Heart left ventricle (tissue), 13 donors: ENCODE results near the gene KCNMA1.

ENCODE experiments used
- POLR2A ChIP-seq, 2 donors: fragments of 450-650 bp; IDR thresholded peaks; one replicate each; pipeline ENCODE4 v1.6.1; 2017; ENCODE audit warnings: antibody characterized with exemption in 2 of 2, mild to moderate bottlenecking in 2 of 2, moderate library complexity in 2 of 2
- TF ChIP-seq, protein P1 (sequence below), 12 donors: fragments of 200-600 bp; sonication (generic) in 4 of 12; IDR thresholded peaks; one replicate each; pipeline versions ENCODE4 v1.5.0 to v1.8.0; 2018 to 2022; ENCODE audit warnings: antibody characterized with exemption in 12 of 12, mild to moderate bottlenecking in 5 of 12
- donor health status: ischemic (EF 13 %, LVEDD 7.1; RV severe dilation, severe dysfunction).
- donor health status: DM: no; HTN: yes; CAD: no.
- donor health status: DM: no; HTN: no; CAD: no.
- donor health status: ischemic (EF 25% LVEDD 6.9; RV normal size, moderate dysfunction).
- donor health status: ischemic (EF 25% LVEDD 5.7; RV mildly dilated, moderate dysfunction).
- donor health status: ischemic (EF 35%, LVEDD 5.7; RV mildly dilated, moderate dysfunction).
- donor health status: nonischemic (EF 11% LVEDD 7.7; RV severe dilation, severe dysfunction).
- donor health status: DM: yes; HTN: yes; CAD: no.
- donor health status: PGD.
- donor health status: ischemic (EF 29% LVEDD 5.4; RV normal size, mild dysfunction).
- donor health status: nonischemic (EF 23%, LVEDD 6.1; RV moderate dilation, normal function).

- TF ChIP-seq, protein P1, sequence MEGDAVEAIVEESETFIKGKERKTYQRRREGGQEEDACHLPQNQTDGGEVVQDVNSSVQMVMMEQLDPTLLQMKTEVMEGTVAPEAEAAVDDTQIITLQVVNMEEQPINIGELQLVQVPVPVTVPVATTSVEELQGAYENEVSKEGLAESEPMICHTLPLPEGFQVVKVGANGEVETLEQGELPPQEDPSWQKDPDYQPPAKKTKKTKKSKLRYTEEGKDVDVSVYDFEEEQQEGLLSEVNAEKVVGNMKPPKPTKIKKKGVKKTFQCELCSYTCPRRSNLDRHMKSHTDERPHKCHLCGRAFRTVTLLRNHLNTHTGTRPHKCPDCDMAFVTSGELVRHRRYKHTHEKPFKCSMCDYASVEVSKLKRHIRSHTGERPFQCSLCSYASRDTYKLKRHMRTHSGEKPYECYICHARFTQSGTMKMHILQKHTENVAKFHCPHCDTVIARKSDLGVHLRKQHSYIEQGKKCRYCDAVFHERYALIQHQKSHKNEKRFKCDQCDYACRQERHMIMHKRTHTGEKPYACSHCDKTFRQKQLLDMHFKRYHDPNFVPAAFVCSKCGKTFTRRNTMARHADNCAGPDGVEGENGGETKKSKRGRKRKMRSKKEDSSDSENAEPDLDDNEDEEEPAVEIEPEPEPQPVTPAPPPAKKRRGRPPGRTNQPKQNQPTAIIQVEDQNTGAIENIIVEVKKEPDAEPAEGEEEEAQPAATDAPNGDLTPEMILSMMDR (IDR thresholded peaks at IDR 0.05), result no peak
- TF ChIP-seq POLR2A (IDR thresholded peaks at IDR 0.05), result no peak
These were observed 645.1 kb downstream of the KCNMA1 start for GRCh38 chr10:76992467-76992866.
